Aorta (tissue), 5 donors: ENCODE measurements around the gene RHOT2. TPM values are rescaled to one million over a fixed set of nuclear protein-coding genes. Genes with fewer than 3 reads are reported as not detected.

Source experiments
- ATAC-seq: fragments of 200-7000 bp; cut with Tn5 transposase; one replicate; pipeline ENCODE4 v1.9.1; 2022; ENCODE audit warnings: moderate library complexity; ENCODE audit not compliant: low FRiP score
- DNase-seq, 2 donors: peaks; one replicate each; pipeline ENCODE4 v3.0.0-alpha.2; 2020
- H3K27ac ChIP-seq, 2 donors: one replicate each; pipeline ENCODE4 v1.5.1; 2013; ENCODE audit warnings: low read length in 2 of 2, mild to moderate bottlenecking in 2 of 2, moderate library complexity in 2 of 2, control low read depth in 1 of 2, inconsistent platforms in 1 of 2, low read depth in 1 of 2
- H3K27me3 ChIP-seq, 2 donors: one replicate each; pipeline ENCODE4 v1.6.1; 2013; ENCODE audit warnings: control low read depth in 1 of 2, low read length in 1 of 2, mild to moderate bottlenecking in 1 of 2, moderate library complexity in 1 of 2; ENCODE audit not compliant: insufficient read depth in 2 of 2, control insufficient read depth in 1 of 2
- H3K36me3 ChIP-seq, 2 donors: one replicate each; pipeline ENCODE4 v1.6.1; 2013; ENCODE audit warnings: control low read depth in 1 of 2, low read length in 1 of 2, mild to moderate bottlenecking in 1 of 2; ENCODE audit not compliant: insufficient read depth in 2 of 2, control insufficient read depth in 1 of 2
- H3K4me1 ChIP-seq, 2 donors: one replicate each; pipeline ENCODE4 v1.6.1; 2013; ENCODE audit warnings: low read length in 2 of 2, control low read depth in 1 of 2, mild to moderate bottlenecking in 1 of 2, moderate library complexity in 1 of 2; ENCODE audit not compliant: insufficient read depth in 2 of 2, control insufficient read depth in 1 of 2
- H3K4me3 ChIP-seq, 2 donors: one replicate each; pipeline ENCODE4 v1.5.1; 2013; ENCODE audit warnings: low read length in 2 of 2, control low read depth in 1 of 2, mild to moderate bottlenecking in 1 of 2
- H3K9me3 ChIP-seq: one replicate; pipeline ENCODE4 v1.6.1; 2013; ENCODE audit warnings: mild to moderate bottlenecking, low read length; ENCODE audit not compliant: control insufficient read depth
- WGBS, 2 donors: extraction: QIAGEN DNeasy Blood & Tissue Kit; methylation state at CpG; one replicate each; pipeline ENCODE4 v1.1.7; 2013; 5-methylcytosine and 5-hydroxymethylcytosine counted together
- intact Hi-C, 2 donors: fragments of 100-400 bp; cut with DNase I; formaldehyde crosslinking; loops; one replicate each; pipeline versions ENCODE4 v1.14.2 to v1.15.0; 2022
- polyA plus RNA-seq, 2 donors: library from polyadenylated mRNA; stranded (reverse); fragments of 200-250 nt; gene quantifications; one replicate each; pipeline ENCODE4 v1.2.3, GENCODE V29; 2013
- total RNA-seq, 2 donors: library from RNA; stranded (reverse); fragmentation: NEBNext Ultra II Directional; extraction: Animal tissue kit (Norgen Biotek cat#: 25700); gene quantifications; one replicate each; pipeline ENCODE4 v1.2.1, GENCODE V29; 2021
- donor health status: healthy with polysubstance abuse.
- donor health status: Bipolar disorder and iron deficiency.
- donor health status: DM: no; HTN: no; CAD: no.
- donor health status: DM: no; HTN: no; CAD: no.
- donor health status: DM: yes; HTN: yes; CAD: no.

The RHOT2 gene
- total and polyA plus RNA-seq, 4 donors = 27.4 to 356 (median 86.6) TPM

GRCh38 chr16:721765-722540 is 54.0 kb downstream of the RHOT2 start:
- Histone ChIP-seq H3K27me3 (no peaks in the 10 kb centered on the region), H3K9me3 (no peaks in the 10 kb centered on the region), H3K27ac (no peak overlapping the region), H3K36me3 (no peaks in the 10 kb centered on the region), H3K4me1 (no peaks in the 10 kb centered on the region), H3K4me3 (no peak overlapping the region)
- DNase-seq (no peak), ATAC-seq (no peak)
- intact Hi-C loops = loop anchor here in 1 of 2 donors (2.0 kb wide), 1 partner anchor 19 kb away; the partner anchor contains the start of gene CIAO3
- WGBS, 2 donors = 88 to 89% methylated on average over 50 to 51 of the region's 51 CpGs

DNA sequence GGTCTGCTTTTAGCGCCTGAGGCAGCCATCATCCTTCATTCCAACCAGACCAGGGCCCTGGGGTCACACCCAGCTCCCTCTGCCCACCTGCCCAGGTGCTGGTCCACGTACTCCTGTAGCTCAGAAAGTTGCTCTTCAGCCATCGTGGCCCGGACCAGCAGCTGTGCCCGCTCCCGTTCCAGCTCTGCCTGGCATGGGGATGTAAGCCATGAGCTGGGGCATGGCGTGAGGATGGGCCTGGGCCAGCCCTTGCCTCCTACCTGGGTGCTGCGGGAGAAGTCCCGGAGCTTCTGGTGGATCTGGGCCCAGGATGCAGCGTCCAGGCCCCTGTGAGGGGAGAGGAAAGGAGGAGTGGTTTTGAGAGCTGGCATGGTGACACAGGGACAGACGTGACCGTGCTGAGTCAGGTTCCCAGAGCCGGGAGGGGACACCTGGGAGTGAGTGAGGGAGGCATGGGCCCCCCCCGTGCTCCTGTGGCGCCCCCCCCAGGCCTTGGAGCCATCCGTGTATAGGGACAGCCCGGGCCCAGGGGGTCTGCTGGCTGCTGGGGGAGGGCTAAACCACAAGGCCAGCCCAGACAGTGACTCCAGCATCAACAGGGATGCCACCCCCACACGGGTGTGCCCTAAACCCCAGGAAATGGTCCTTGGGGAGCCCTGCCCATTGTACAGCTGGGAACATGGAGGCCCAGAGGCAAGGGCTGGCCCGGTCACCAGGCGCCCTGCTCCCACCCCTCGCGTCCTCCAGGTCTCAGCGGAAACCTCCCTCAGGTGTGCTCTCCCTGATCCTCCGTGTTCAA is 55.1 kb downstream of the RHOT2 start:
- no peaks in the 10 kb centered on the region for H3K9me3 ChIP-seq
- no peak overlapping the region for H3K27ac ChIP-seq
- intact Hi-C loops = no loop called here
- no peaks in the 10 kb centered on the region for H3K36me3 ChIP-seq
- H3K4me3 ChIP-seq = no peak overlapping the region
- ATAC-seq (no peak), DNase-seq (no peak)
- H3K4me1 ChIP-seq = no peaks in the 10 kb centered on the region
- no peaks in the 10 kb centered on the region for H3K27me3 ChIP-seq
- WGBS, 2 donors = 91 to 92% methylated on average over 23 to 24 of the region's 24 CpGs

DNA sequence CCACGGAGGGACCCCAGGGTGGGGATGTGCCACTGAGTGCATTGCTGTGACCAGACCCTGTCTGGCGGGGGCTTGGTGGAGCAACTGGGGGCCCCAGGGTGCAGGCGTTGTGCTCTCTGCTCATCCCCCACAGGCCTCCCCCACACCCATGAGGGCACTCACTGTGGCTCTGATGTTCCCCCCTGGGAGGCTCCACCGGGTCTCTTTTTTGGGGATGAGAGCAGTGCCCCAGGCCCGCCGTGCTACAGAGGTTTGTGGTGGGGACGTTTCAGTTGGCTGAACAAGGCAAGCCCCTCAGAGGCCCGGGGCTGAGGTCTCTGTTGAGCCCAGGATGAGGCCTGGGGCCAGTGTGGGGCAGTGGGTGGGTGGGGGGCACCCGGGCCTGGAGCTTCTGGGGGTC is 55.8 kb downstream of the RHOT2 start:
- 87 to 90% methylated on average over 9 of the region's 9 CpGs for WGBS, 2 donors
- ATAC-seq (no peak), DNase-seq (no peak)
- Histone ChIP-seq H3K4me3 (no peak overlapping the region), H3K4me1 (no peaks in the 10 kb centered on the region), H3K36me3 (no peaks in the 10 kb centered on the region), H3K9me3 (no peaks in the 10 kb centered on the region), H3K27me3 (no peaks in the 10 kb centered on the region), H3K27ac (no peak overlapping the region)
- intact Hi-C loops = no loop called here

Other genes with a start within 250 kb of the RHOT2 start
- gene RAB11FIP3, start 242.5 kb upstream of the RHOT2 start, total RNA-seq = 10 to 100 TPM; 60.5 to 63.3 TPM
- gene RAB11FIP3, start 242.5 kb upstream of the RHOT2 start, polyA plus RNA-seq = 10 to 100 TPM; 22.0 to 68.8 TPM
- 10 to 100 TPM; 27.9 to 33.9 TPM for gene CAPN15, start 140.4 kb upstream of the RHOT2 start, total RNA-seq
- 10 to 100 TPM; 15.3 to 24.1 TPM for gene CAPN15, start 140.4 kb upstream of the RHOT2 start, polyA plus RNA-seq
- gene PRR35, start 107.7 kb upstream of the RHOT2 start, total RNA-seq = not detected
- under 1 TPM in 1 of 2 donors, not detected in 1; 0.05 TPM for gene PRR35, start 107.7 kb upstream of the RHOT2 start, polyA plus RNA-seq
- gene NHLRC4, start 101.1 kb upstream of the RHOT2 start, total RNA-seq = 1 to 10 TPM in 1 of 2 donors, under 1 TPM in 1; 0.52 to 2.2 TPM
- 1 to 10 TPM in 1 of 2 donors, under 1 TPM in 1; 0.25 to 2.6 TPM for gene NHLRC4, start 101.1 kb upstream of the RHOT2 start, polyA plus RNA-seq
- gene PIGQ, start 98.2 kb upstream of the RHOT2 start, total RNA-seq = 10 to 100 TPM; 25.8 to 38.5 TPM
- gene PIGQ, start 98.2 kb upstream of the RHOT2 start, polyA plus RNA-seq = 10 to 100 TPM; 10.8 to 92.2 TPM
- gene RAB40C, start 78.1 kb upstream of the RHOT2 start, total RNA-seq = 10 to 100 TPM; 17.9 to 19.6 TPM
- gene RAB40C, start 78.1 kb upstream of the RHOT2 start, polyA plus RNA-seq = 10 to 100 TPM in 1 of 2 donors, 1 to 10 TPM in 1; 9.5 to 40.7 TPM
- gene WFIKKN1, start 37.1 kb upstream of the RHOT2 start, total RNA-seq = 1 to 10 TPM in 1 of 2 donors, under 1 TPM in 1; 0.33 to 1.0 TPM
- gene WFIKKN1, start 37.1 kb upstream of the RHOT2 start, polyA plus RNA-seq = 1 to 10 TPM in 1 of 2 donors, under 1 TPM in 1; 0.63 to 2.2 TPM
- gene METTL26, start 31.8 kb upstream of the RHOT2 start, total RNA-seq = 10 to 100 TPM; 45.2 to 64.8 TPM
- 100 to 1,000 TPM in 1 of 2 donors, 10 to 100 TPM in 1; 86.0 to 158 TPM for gene METTL26, start 31.8 kb upstream of the RHOT2 start, polyA plus RNA-seq
- gene MCRIP2, start 26.3 kb upstream of the RHOT2 start, total RNA-seq = 10 to 100 TPM; 10.4 to 14.7 TPM
- 10 to 100 TPM; 22.9 to 28.9 TPM for gene MCRIP2, start 26.3 kb upstream of the RHOT2 start, polyA plus RNA-seq
- gene WDR90, start 18.8 kb upstream of the RHOT2 start, total RNA-seq = 10 to 100 TPM; 21.0 to 25.8 TPM
- 10 to 100 TPM in 1 of 2 donors, 1 to 10 TPM in 1; 7.5 to 60.9 TPM for gene WDR90, start 18.8 kb upstream of the RHOT2 start, polyA plus RNA-seq
- gene RHBDL1, start 7.5 kb downstream of the RHOT2 start, total RNA-seq = 1 to 10 TPM in 1 of 2 donors, under 1 TPM in 1; 0.88 to 1.3 TPM
- 1 to 10 TPM in 1 of 2 donors, not detected in 1; 1.5 TPM for gene RHBDL1, start 7.5 kb downstream of the RHOT2 start, polyA plus RNA-seq
- gene STUB1, start 12.3 kb downstream of the RHOT2 start, total RNA-seq = 10 to 100 TPM; 67.4 to 84.3 TPM
- gene STUB1, start 12.3 kb downstream of the RHOT2 start, polyA plus RNA-seq = 100 to 1,000 TPM; 126 to 169 TPM
- gene JMJD8, start 16.2 kb downstream of the RHOT2 start, total RNA-seq = 10 to 100 TPM; 46.1 to 51.7 TPM
- gene JMJD8, start 16.2 kb downstream of the RHOT2 start, polyA plus RNA-seq = 100 to 1,000 TPM in 1 of 2 donors, 10 to 100 TPM in 1; 55.2 to 110 TPM
- gene WDR24, start 22.3 kb downstream of the RHOT2 start, total RNA-seq = 1 to 10 TPM; 6.7 to 8.4 TPM
- gene WDR24, start 22.3 kb downstream of the RHOT2 start, polyA plus RNA-seq = 10 to 100 TPM in 1 of 2 donors, 1 to 10 TPM in 1; 4.3 to 10.4 TPM
- under 1 TPM; 0.16 to 0.18 TPM for gene FBXL16, start 37.7 kb downstream of the RHOT2 start, total RNA-seq
- gene FBXL16, start 37.7 kb downstream of the RHOT2 start, polyA plus RNA-seq = not detected
- gene METRN, start 47.0 kb downstream of the RHOT2 start, total RNA-seq = 10 to 100 TPM; 22.7 to 26.6 TPM
- gene METRN, start 47.0 kb downstream of the RHOT2 start, polyA plus RNA-seq = 10 to 100 TPM; 26.7 to 61.3 TPM
- gene ANTKMT, start 53.0 kb downstream of the RHOT2 start, total RNA-seq = 10 to 100 TPM; 18.6 to 25.7 TPM
- gene ANTKMT, start 53.0 kb downstream of the RHOT2 start, polyA plus RNA-seq = 10 to 100 TPM; 13.1 to 33.0 TPM
- 1 to 10 TPM in 1 of 2 donors, under 1 TPM in 1; 0.39 to 1.7 TPM for gene CCDC78, start 58.3 kb downstream of the RHOT2 start, total RNA-seq
- under 1 TPM in 1 of 2 donors, not detected in 1; 0.97 TPM for gene CCDC78, start 58.3 kb downstream of the RHOT2 start, polyA plus RNA-seq
- gene HAGHL, start 59.0 kb downstream of the RHOT2 start, total RNA-seq = 1 to 10 TPM; 2.4 to 3.8 TPM
- 10 to 100 TPM in 1 of 2 donors, 1 to 10 TPM in 1; 2.8 to 22.5 TPM for gene HAGHL, start 59.0 kb downstream of the RHOT2 start, polyA plus RNA-seq
- gene CIAO3, start 72.9 kb downstream of the RHOT2 start, total RNA-seq = 10 to 100 TPM; 21.8 to 22.4 TPM
- gene CIAO3, start 72.9 kb downstream of the RHOT2 start, polyA plus RNA-seq = 10 to 100 TPM; 12.4 to 35.9 TPM
- gene MSLN, start 92.6 kb downstream of the RHOT2 start, total RNA-seq = under 1 TPM; 0.33 to 0.52 TPM
- 1 to 10 TPM; 1.5 to 2.1 TPM for gene MSLN, start 92.6 kb downstream of the RHOT2 start, polyA plus RNA-seq
- gene RPUSD1, start 120.2 kb downstream of the RHOT2 start, total RNA-seq = 10 to 100 TPM; 12.1 to 13.5 TPM
- gene RPUSD1, start 120.2 kb downstream of the RHOT2 start, polyA plus RNA-seq = 10 to 100 TPM in 1 of 2 donors, 1 to 10 TPM in 1; 6.8 to 20.3 TPM
- gene CHTF18, start 120.5 kb downstream of the RHOT2 start, total RNA-seq = 10 to 100 TPM in 1 of 2 donors, 1 to 10 TPM in 1; 7.1 to 14.3 TPM
- 10 to 100 TPM in 1 of 2 donors, 1 to 10 TPM in 1; 3.0 to 56.9 TPM for gene CHTF18, start 120.5 kb downstream of the RHOT2 start, polyA plus RNA-seq
- not detected for gene GNG13, start 132.6 kb downstream of the RHOT2 start, total RNA-seq
- gene GNG13, start 132.6 kb downstream of the RHOT2 start, polyA plus RNA-seq = not detected